Activated CD8-positive, alpha-beta memory T cell treated with anti-CD3 and anti-CD28 coated beads for 1 hour (primary cell): ENCODE measurements around the gene S1PR2.
A peak's percentile ranks its signal among the peaks of the same experiment; 100 is the strongest.
"Not testable (repeated sequence)": the region's sequence is repeated elsewhere in the genome, so short reads cannot be mapped to it uniquely, and the experiment has no call there.

Experiments used
- DNase-seq, 2 donors: peaks; one replicate each; pipeline ENCODE4 v3.0.0-alpha.2; 2020; ENCODE audit warnings: low read depth in 1 of 2; ENCODE audit errors: extremely low read depth in 1 of 2

S1PR2 gene

GRCh38 chr19:10254244-10254643, 23.1 kb upstream of the S1PR2 start:
- DNase-seq, result no peak

GRCh38 chr19:10252707-10253106, 21.6 kb upstream of the S1PR2 start:
- no peak for DNase-seq

- DNase-seq, result peak; percentile 83 to 90
Observed at GRCh38 chr19:10251792-10252694, 20.9 kb upstream of the S1PR2 start, which contains the start of gene MRPL4. Gene MRPL4, plus strand, starts transcription at chr19:10252214. Its CDS starts 40 bp downstream, at chr19:10252254.

GRCh38 chr19:10246511-10246910, 15.4 kb upstream of the S1PR2 start:
- no peak for DNase-seq

DNA sequence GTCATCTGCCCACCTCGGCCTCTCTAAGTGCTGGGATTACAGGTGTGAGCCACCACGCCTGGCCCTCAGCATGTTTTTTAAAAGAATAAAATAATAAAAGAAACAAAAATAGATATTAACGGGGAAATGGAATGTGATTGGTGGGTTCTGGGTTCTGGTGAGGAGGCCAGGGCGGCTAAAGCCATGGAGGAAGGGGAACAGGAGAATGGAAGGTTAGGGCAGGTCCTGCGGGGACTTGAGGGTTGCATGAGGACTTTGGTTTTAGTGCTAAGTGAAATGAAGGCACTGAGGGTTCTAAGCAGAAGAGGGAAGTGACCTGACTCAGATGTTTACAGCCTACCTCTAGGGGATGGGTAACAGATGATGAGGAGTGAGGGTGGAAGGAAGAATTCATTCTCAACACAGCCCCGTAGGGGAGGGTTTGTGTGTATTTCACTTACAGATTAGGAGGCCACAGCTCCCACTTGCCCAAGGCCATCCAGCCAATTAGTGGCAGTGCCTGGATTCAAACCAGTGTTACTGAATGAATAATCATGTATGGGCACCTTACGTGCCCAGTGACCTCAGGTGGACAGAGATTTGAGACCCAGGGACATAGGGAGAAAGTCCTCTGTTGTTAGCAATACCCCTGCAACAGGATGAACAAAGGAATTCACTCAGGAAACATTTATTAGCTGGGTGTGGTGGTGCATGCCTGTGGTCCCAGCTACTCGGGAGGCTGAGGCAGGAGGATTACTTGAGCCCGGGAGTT, 14.2 kb upstream of the S1PR2 start:
- DNase-seq, result no peak

- DNase-seq, result no peak
Observed at GRCh38 chr19:10243606-10244005, 12.5 kb upstream of the S1PR2 start.

DNA sequence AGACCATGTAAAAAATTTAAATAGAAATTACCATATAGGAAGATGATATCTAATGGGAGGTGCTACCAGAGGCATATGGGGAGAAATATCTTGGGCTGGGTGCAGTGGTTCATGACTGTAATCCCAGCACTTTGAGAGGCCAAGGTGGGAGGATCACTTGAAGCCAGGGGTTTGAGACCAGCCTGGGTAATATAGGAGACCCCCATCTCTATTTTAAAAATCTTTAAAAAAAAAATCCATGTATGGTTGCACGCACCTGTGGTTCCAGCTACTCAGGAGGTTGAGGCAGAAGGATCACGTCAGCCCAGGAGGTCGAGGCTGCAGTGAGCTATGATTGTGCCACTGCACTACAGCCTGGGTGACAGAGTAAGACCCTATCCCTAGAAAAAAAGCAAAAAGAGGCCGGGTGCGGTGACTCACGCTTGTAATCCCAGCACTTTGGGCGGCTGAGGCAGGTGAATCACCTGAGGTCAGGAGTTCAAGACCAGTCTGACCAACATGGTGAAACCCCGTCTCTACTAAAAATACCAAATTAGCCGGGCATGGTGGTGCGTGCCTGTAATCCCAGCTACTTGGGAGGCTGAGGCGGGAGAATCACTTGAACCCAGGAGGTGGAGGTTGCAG, 10.8 kb upstream of the S1PR2 start:
- DNase-seq, result not testable (repeated sequence)

DNA sequence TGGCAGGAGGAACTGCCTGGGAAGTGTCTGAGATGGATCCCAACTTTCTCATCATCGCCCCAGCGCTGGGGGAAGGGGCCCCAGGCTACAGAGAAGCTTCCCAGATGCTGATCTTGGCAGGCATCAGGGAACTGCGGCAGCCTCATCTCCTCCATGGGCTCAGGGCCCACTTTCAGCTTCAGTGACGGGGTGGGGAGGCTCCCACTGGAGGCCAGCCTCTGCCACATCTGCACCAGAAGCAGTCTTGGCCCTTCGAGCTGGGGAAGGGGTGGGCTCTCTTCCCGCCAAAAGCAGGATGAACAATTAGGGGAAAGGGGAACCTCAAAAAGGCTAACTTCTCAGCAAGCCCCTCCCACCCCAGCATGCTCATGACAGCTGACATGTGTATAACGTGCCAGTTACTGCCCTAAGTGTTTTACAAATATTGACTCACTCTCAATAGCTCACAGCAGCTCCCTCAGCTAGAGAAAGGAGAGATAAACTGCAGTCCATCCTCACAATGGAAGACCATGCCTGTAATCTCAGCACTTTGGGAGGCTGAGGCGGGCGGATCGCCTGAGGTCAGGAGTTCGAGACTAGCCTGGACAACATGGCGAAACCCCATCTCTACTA, 7.1 kb upstream of the S1PR2 start:
- no peak for DNase-seq

DNA sequence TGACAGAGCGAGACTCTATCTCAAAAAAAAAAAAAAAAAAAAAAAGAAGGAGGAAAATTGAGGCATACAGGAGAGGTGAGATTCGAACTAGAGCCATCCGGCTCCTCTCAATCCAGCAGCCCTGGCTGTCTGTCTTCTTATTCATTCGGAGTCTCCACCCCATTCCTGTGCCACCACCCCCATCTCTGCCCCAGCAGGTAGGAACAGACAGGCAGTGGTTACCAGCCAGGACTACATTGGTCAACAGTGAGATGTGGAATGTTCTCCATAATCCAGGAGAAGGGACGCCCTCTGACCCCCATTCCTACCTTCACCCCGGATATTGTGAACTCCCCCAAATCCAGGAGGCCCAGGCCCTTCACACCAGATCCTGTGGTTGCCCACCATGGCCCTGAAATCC, 6.6 kb upstream of the S1PR2 start:
- DNase-seq, result no peak

DNA sequence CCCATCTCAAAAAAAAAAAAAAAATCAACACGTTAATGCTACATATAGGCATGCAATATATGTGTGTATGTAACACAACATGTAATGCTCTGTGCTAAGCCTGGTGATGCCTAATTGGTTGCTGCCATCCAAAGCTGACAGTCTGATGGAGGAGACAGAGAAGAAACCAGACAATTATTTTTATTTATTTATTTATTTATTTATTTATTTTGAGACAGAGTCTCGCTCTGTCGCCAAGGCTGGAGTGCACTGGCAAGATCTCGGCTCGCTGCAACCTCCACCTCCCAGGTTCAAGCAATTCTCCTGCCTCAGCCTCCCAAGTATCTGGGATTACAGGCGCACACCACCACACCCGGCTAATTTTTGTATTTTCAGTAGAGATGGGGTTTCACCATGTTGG, 4.3 kb upstream of the S1PR2 start:
- not testable (repeated sequence) for DNase-seq

DNA sequence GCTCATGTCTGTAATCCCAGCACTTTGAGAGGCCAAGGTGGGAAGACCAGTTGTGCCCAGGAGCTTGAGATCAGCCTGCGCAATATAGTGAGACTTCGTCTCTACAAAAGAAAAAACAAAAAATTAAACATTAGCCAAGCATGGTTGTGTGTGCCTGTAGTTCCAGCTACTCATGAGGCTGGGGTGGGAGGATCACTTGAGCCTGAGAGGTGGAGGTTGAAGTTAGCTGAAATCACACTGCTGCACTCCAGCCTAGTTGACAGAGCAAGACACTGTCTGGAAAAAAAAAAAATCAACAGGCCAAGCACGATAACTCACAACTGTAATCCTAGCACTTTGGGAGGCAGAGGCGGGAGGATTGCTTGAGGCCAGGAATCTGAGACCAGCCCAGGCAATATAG, 3.9 kb upstream of the S1PR2 start:
- no peak for DNase-seq

DNA sequence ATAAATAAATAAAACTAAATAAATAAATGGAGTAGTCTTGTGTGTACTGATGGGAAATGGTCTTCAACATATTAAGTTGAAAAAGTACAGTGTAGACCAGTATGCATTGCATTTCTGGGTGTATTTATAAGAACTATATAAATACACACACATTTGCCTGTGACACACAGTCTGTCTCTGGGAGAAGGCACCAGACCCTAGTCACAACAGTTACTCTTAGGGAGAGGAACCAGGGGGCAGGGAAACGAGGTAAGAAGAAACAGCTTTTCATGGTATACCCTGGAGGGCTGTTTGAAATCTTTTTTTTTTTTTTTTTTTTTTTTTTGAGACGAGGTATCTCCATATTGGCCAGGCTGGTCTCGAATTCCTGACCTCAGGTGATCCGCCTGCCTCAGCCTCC, 2.8 kb upstream of the S1PR2 start:
- DNase-seq, result no peak

- no peak for DNase-seq
Observed at GRCh38 chr19:10231612-10232228, 589 bp upstream of the S1PR2 start.

DNA sequence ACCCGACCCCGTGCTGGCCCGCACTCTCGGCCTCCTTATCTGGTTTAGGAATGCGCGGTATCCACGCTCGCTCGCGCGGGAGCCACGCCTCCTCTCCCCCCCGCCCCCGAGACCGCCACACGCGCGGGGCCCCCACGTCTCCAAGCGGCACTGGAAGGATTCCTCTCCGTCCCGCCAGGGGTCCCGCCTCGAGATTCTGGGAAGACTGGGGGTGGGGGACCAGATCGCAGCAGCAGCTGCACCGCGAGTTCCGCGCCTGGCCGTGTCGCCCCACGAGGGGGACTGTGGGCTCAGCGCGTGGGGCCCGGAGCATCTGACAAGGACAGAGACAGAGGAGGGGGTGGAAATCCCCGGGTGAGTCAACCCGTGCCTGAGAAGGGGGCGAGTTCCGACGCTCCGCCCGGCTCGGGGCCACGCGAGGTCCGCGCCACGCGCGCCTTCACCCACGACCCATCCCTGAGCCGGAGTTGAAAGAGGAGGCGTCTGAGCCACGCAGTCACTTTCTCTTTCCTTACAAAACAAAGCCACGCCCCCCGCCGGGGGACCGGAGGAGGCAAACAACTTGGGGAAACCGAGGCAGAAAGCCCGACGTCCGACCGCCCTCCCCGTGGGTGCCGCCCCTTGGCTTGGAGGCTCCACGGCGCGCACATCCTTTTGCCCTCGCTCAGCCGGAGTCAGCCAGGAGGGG, 814 bp downstream of the S1PR2 start:
- peak in 1 of 2 donors; percentile 32 for DNase-seq

DNA sequence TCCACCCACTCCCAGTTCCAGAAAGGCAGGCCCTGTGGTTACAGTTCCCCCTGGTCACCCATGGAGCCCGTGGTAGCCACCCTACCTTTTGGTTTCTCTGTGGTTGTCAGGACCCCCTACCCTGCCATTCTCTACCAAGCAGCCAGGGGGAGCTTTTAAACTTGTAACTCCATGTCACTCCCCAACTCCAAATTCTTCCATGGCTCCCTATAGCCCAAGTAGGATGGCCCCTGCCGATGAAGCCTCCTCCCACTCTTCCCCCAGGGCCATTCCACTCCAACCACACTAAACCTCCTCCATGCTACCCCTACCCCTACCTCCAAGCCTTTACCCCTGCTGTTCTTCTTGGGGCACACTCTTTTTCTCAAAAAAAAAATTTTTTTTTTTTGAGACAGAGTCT, 2.2 kb downstream of the S1PR2 start:
- no peak for DNase-seq

- DNase-seq, result no peak
Observed at GRCh38 chr19:10228393-10228792, 2.7 kb downstream of the S1PR2 start.

DNA sequence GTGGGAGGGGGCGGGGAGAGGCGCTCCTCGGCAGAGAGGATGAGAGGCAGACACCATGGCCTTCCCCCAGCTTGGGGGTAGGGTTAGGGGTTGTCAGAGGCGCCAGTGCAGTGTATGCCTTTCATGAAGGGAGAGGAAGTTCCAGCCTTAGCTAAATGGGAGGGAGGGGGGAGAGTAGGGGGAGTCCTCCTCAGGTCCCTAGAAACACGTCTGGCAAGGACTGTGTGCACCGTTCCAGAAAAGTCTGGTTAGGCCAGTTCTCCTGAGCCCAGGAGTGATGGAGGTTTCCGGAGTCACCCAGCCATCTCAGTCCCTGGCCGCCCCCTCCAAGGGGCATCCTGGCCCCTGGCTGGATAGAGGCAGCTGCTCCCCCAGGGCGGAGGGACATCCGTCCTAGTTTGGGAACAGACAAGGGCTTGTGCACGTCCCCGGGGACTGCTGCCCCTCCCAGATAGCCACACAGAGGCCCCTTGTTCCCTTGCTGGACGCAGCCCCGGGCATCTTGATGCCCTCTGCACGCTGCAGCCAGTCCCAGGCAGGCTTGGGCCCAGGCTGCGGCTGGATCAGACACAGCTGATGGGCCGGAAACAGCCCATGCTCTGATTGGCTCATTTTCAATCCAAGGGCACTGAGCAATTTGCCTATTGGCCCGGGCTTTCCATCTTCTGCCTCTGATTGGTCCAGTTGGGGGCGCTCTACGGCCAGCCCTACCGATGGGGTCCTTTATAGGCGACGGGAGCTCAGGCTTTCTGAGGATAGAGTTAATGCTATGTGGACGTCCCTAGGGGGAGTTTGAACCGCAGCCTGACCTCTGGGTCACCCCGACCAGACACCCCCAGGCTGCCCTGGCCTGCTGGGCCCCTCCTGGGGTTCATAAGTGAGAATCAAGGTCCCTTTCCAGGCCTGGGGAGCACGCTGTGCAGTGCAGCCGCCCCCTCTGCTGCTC, 3.8 kb downstream of the S1PR2 start:
- no peak for DNase-seq

- no peak for DNase-seq
Observed at GRCh38 chr19:10226376-10227025, 4.6 kb downstream of the S1PR2 start.

DNA sequence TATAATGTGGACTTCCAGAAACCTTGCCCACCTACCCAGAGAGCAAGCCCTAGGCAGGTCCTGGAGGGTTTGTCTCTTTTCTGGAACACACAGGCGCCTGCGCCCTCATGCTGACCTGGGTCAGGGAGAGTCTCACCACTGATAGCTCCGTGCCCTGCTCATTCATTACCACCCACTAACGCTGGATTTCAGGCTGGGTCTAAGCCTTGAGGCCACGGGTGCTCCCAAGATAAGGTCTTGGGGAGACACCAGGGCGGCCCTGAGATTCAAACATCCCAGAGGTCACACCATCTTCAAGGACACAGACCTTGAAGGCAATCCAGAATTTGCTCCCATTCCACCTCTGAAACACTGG, 5.1 kb downstream of the S1PR2 start:
- no peak for DNase-seq
